Measurements from ENCODE around the gene PDE5A.
"Not testable (repeated sequence)": the region's sequence is repeated elsewhere in the genome, so short reads cannot be mapped to it uniquely, and the experiment has no call there.

The PDE5A gene

DNA sequence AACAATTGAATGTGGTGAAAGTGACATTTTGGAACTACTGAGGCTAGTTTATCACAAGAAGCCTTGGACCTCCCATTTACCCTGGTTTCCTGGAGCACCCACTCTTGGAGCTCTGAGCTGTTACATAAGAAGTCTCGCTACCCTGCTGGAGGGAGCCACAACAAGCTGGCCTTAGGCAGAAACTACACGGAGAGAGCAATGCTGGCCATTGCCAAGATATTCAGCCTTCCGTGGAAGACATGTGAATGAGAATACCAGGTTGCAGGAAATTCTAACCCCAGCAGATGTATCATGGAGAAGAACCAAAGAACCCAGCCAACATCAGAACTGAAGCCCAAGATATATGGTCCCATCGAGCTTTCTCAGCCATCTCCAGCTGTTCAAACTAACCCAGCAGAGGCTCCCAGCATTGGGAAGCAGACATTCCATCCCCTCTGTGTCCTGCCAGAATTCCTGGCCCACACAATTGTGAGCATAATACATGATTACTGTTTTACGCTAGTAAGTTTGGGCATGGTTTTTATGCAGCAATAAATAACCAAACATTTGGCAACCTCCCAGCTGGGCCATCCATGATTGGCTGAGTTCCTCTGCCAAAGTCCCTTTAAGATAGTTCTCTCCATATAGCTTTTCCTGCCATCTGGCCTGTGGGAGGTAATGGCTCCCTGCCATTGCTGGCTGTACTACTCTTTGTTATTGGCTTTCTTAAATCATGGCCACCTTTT lies 17.9 kb upstream of the PDE5A start:
- DNase-seq (ENCODE audit: low spot score) = no peak

DNA sequence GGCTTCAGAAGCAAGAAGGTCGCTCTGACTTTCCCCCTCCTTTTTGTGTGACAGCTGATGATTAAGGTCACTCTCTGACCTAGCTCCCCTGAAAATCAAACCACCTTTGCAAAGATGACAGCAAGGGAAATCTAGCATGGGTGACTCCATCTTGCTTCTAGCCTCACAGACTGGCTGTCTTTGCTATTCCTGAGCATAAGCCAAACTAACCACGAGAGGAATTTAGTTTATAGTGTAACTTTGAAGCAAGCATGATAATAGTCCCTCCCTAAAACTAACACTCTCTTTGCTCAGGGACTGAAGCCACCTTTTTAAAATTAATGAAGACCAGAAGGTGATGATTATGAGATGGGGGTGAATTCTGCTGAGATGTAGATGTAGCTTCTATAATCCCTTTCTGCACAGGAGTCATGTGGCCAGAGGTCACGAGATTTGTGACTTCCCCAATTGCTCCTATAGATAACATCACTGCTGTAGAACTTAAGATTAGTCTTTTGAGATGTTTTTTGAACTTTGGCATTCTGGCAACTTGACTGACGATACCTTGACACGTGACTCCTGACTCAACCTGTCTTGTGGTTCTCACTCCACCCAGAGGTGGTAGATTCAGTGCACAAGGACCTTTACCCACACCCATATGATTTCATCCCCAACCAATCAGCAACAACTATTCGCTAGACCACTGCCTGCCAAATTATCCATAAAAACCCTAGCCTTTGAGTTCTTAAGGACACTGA lies 14.9 kb upstream of the PDE5A start:
- no peak for DNase-seq (ENCODE audit: low spot score)

DNA sequence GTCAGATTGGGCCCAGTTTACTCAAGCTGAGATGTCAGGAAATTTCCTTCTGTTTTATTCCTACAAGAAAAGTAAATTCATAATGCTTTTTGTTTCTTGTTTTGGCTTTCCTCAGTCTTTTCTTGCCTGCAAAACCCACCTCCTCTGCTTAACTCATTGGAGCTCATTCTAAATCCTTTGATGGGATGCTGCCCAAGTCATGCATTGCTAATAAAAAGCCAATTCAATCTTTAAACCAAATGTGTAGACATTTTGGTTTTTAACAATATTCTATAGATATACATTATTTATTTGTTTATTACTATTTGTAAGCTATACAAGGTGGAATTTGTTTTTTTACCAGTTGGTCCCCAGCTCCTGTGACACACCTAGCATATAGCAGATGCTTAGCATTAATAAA lies 13.2 kb upstream of the PDE5A start:
- DNase-seq (ENCODE audit: low spot score) = no peak

DNA sequence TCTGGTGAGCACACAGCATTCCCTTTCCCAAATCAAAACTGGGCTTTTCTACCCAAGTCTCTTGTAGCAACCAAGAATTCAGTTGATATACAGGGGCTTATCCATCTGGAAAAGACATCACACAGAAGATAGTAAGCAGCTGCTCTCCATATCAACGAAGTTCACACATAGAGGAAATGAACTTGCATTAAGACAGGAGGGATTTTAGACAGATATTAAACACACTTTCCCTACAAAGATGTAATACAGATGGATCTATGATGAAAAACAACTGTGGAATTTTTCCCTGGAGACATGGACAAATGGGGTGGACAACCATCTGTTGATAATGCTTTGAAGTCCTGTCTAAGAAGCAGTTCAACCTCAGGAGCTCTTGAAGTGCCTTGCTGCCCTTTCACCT lies 9.8 kb upstream of the PDE5A start:
- no peak for DNase-seq (ENCODE audit: low spot score)

DNA sequence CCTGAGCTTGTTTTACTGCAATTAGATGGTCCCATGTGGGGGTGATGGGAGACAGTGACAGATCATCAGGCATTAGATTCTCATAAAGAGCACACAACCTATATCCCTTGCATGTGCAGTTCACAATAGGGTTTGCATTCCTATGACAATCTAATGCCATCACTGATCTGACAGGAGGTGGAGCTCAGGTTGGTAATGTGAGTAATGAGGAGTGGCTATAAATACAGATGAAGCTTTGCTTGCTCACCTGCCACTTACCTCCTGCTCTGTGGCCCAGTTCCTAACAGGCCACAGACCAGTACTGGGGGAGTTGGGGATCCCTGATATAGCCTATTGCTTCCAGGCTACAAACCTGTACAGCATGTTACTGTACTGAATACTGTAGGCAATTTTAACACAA lies 8.2 kb upstream of the PDE5A start:
- not testable (repeated sequence) for DNase-seq (ENCODE audit: low spot score)

DNA sequence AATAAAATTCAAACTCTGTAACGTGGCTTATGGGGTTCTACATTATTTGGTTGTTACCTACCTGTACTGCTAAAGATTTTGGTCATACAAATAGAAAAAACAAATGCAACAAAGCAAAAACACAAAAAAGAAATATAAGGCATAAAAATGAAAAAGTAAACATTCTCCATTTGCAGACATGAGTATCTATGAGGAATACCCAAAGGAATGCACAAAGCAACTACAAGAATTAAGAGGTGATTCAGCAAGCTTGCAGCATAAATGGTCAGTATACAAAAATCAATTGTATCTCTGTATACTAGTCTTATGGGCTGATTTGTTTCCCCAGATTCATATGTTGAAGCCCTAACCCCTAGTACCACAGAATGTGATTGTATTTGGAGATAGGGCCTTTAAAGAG lies 3.6 kb upstream of the PDE5A start:
- no peak for DNase-seq (ENCODE audit: low spot score)

DNA sequence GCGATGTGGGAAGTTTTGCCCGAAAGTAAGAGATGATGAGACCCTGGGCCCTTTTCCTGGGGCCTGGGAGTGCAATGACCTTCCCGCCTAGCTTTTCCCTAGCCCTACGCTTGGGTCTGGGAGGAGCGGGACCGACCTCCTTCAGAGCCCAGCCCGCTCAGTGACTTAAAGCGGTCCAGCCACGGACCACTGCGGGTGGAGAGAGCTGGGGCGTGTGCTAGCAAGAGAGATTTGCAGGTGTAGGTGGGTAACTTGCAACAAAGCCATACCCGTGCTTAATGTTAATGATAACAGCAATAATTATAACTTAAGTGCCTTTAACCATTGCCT lies 503 bp upstream of the PDE5A start:
- no peak for DNase-seq (ENCODE audit: low spot score)

DNA sequence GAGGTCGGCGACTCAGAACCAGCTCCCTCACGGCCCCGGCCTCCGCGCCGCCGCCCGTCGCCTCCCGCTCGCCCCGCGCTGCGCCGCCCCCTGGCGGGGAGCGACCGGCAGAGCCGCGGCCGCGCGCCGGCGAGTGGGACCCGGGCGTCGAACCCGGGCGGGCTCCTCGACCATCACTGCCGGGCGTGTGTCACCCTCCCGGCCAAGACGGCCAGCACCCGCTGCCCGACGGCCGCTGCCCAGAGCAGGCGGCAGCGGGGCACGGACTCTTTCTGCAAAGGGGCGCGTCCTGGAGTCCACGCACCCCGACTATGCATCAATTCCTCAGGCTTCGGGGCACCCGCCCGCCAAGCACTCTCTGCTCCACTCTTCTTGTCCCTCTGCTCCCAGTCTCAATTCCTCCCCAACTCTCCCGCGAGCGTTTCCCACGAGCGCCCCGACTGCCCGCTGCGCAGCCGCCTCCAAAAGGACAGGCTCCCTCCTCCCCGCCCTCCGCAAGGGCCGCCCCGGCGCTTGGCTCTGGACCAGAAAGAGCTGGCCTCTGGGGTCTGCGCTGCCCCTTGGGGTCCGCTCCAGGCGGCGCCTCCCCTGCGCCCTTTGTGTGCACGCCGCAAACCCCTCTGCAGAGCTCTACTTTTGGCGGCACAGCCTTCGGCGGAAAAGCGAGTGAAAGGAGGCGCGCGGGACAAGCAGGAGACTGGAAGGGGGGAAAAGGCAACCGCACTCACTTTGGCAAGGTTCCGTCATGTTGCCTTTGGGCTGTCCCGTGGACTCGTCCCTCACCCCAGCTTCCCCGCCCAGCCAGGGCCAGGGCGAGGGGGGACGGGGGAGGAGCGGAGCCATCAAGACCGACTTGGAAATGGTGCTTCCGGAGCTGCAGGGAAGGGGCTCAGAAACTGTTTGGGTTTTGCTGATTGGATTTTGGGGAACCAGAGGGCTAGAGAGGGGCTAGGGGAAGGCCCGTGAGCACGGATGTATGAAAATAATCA lies 1.0 kb downstream of the PDE5A start:
- peak; percentile 87 for DNase-seq (ENCODE audit: low spot score)

DNA sequence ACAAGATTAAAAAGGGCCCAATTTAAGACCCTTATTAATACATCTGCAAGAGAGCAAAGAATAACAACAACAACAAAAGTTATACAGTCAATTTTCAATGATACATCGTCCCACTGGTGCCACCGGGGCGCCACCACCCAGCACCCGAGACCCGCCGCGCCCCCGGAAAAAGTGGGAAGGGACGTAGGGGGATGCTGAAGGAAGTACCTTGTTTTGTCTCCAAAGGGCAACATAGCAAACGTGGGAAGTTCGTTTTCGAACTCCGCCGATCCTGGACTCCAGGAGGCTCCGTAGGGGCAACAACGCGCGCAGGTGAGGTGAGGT lies 1.7 kb downstream of the PDE5A start:
- DNase-seq (ENCODE audit: low spot score) = no peak

DNA sequence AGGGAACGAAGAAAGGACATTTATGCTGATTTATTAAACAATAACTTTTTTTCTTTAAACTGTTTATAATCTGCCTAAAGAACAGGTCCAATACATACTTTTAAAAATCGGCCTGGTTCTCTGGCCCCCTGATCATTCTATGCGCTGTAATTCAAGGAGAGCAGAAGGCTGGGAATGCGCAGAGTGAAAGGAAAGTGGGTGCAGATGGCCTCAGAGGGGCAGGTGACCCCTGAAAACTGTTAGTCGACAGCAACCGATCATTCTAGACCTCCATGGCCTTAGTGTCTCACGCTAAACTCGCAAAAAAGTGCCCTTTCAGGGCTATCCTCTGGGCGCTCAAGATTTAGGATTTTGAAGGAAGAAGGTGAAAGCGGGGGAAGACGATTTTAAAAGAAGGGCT lies 2.2 kb downstream of the PDE5A start:
- DNase-seq (ENCODE audit: low spot score) = no peak

DNA sequence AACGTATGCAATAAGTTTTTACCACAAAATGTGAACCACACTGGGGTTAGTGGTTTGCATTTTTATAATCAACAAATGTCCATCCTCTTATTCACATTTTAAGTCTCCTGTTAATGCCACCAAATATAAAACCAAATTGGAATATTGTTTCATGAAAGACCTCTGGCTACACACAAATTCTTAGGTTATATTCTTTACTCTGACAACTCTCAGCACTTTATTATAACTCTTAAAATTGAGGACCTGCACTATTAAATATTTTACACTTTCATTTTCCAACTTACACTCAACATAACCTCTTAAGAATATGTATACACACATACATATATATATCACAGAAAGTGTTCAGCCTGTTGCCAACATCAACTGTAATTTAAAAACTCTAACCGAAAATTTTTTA lies 2.8 kb downstream of the PDE5A start:
- no peak for DNase-seq (ENCODE audit: low spot score)

DNA sequence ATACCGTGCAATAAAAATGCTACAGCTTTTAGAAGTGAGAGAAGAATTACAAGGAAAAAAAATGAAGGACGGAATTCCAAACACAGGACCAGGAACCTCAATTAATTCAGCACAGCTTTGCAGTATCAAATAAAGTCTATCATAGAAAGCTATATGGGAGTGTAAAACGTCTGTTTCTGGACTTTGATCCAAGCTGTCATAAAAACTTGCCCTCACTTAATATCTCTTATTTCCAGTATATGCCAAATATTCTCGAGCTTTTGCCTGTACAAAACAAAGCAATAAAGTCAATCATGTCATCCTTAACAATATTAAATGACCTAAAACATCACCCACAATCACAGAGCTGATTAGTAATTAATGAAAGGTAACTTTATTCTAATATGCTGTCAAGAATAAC lies 4.2 kb downstream of the PDE5A start:
- DNase-seq (ENCODE audit: low spot score) = no peak

DNA sequence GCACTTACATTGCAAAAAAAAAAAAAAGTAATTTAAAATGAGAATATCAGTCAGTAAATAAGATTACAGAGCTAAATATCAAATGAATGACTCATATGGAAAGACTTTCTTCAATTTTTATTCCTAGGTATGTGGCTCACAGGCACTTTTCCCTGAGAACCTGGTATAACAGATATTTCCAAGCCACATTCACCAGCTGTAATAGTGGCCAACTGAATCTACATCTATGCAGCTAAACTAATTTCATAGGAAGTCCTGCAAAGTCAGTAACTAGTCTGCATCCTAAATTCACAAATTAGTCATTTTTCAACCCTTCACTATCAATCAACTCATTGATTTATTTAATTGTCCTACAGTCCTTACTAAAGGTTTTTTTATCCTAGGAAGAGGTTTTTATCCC lies 5.6 kb downstream of the PDE5A start:
- no peak for DNase-seq (ENCODE audit: low spot score)

DNA sequence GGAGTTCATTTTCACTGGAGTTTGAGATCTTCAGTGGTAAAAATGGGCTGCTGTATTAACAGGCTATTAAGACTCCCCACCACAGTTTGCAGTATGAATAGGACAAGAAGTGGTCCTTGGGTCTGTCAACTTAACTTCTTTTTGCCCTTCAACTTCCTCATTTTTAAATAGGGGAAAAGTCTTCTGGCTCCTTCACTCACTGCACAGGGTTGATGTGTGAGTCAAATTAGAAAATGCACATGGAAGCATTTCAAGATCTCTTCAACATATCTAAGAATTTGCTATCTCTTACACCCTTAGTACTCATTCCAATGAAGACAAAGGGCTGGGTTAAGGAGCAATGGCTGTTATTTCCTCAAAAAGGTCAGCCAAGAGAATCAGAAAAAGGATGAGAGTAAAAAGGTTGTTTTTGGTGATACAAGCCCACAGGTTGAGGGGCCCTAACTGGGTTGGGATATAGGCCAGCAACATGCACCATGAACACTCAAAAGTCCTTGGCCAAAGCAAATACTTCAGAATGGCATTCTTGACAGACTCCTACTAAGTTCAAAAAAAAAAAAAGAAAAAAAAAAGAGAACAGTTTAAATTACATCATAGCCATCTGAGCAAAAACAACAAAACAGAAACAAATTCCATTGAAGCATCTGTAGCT lies 13.4 kb downstream of the PDE5A start:
- DNase-seq (ENCODE audit: low spot score) = no peak

DNA sequence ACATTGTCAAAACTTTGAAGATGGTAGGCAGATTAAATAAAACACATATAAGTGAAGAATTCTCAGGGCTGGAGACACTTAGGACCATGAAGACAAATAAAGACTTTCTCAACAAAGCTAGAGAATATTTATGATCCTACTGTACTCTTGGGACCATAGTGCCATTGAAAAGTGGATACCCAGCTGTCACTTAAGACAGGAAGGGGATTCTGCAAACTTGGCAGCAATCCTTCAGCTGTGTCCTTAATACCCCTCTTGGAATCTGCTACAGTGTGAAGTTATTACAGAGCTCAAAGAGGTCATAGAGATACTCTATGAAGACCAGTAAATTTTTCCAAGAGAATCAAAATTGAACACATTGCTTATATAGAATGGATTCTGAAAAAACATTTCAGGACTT lies 24.3 kb downstream of the PDE5A start:
- DNase-seq (ENCODE audit: low spot score) = no peak

DNA sequence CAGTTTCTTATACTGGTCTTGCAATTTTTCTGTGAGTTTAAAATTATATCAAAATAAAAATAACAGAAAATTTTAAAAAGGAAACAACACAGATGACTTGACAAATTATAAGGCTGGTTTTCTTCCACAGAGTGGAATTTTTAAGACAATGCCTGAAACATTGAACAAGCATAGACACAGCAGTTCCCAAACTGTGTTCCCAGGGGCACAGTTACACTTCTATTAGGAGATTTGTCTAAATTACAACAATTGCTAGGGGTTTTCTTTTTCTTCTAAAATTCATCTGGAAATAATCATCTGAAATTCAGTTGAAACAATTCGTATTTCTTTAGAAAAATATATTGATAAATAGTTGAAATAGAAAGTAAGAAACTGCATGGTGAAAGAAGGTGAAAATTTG lies 26.2 kb downstream of the PDE5A start:
- DNase-seq (ENCODE audit: low spot score) = no peak

DNA sequence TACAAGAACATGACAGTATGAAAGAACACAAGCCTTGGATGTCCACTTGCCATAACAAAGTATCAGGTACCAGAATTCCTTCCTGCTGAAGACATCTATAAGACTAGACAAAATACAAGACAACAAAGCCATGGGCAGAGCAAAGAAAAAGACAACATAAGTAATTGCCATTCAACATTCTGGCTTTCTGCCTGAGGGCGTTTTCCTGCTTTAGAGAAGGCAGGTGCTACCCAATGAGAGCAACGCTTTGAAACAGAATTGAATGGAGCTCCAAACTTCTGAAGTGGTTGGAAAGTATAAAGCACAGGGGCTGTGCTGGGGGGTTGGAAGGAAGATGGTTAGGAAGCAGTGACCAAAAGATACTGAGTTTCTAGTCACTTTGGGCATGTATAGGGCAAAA lies 30.1 kb downstream of the PDE5A start:
- no peak for DNase-seq (ENCODE audit: low spot score)

DNA sequence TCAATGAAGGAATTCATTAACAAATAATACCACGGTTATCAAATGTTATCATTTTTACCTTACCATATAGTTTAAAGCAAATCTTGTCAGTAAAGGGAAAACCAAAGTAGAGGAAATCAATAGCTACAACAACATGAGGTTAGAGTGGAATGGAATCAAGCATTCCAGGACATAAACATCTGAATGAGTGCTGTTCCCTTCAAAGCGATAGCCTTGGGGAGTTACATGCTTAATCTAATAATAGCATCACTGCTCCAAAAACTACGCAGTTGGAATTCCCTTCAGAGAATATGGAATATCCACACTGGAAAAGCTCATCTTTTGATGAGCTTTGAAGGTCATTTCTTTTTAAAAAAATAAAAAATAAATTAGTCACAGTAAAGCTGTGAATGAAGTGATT lies 31.2 kb downstream of the PDE5A start:
- DNase-seq (ENCODE audit: low spot score) = peak; percentile 19

DNA sequence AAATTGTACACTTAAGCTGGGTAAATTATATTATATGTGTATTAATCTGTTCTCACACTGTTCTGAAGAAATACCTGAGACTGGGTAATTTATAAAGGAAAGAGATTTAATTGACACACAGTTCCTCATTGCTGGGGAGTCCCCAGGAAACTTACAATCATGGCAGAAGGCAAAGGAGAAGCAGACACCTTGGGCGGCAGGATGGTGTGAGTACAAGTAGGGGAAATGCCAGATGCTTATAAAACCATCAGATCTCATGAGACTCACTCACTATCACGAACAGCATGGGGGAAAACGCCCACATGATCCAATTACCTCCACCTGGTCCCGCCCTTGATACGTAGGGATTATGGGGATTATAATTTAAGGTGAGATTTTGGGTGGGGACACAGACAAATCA lies 34.9 kb downstream of the PDE5A start:
- DNase-seq (ENCODE audit: low spot score) = no peak

DNA sequence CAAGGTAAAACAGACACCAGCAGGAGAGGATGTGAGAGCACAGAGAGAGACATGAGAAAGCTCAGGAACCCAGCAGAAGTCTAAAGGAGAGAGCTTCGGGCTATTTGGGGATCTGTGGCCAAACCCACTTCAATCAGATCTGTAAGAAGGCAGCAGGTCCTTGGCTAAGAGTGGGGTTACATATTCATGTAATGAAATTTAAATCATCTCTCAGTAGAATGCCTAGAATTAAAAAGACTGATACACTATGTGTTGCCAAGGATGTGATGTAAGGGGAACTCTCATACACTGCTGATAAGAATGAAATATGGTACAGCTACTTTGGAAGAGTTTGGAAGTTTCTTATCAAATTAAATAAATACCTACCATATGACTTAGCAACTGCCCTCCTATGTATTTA lies 35.8 kb downstream of the PDE5A start:
- no peak for DNase-seq (ENCODE audit: low spot score)

DNA sequence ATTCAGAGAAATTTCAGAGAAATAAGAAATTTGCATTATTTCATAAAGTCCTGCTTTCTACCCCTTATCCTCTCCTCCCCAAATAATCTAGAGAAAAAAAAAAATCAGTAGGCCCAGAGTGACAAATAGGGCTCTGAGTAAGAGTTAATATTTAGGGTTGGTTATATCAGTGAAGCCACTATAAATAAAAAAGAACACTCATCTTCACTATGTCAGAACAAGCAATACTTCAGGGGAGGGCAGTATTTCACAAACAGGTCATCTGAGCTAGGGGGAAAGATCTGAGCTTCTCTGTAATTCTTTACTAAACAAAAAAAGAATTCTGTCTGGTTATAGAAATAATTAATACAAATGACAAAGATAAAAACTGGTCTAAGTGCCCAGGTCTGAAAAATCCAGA lies 39.4 kb downstream of the PDE5A start:
- no peak for DNase-seq (ENCODE audit: low spot score)

DNA sequence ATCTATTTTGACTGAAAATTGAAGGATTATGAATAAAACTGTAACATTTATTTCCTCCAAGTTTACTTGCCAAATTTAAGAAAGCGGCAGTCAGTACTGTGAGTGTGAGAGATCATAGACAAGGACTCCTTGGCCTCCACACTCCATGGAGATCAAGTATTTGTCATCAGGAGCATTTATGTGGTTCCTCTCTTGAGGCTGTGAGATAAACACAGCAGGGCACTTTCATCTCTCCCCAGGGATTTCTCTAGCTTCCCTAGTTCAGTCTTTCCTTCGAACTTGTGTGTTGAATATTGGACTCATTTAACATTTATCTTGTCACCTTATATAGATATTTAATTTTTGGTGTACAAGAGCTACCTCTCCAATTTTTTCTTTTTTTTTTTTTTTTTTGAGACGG lies 40.8 kb downstream of the PDE5A start:
- DNase-seq (ENCODE audit: low spot score) = no peak

DNA sequence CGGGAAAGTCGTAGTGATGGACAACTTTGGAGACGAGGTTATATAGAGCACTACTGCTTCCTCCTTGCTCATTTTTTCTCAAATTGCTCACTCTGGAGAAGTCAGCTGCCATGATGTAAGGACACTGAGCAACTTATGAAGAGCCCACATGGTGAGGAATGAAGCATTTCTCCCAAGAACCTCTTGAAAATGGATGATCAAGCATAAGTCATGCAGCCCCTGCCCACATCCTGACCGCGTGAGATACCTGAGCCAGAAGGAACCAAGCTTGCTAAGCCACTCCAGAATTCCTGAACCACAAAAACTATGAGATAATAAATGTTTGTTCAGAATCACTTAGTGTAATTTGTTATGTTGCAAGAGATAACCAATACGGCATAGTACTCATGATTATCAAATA lies 42.8 kb downstream of the PDE5A start:
- no peak for DNase-seq (ENCODE audit: low spot score)
